HCT116 (cell line): ENCODE results near the gene SUSD3.

ENCODE experiments used
- ATF3 ChIP-seq: IDR thresholded peaks from 2 replicates; pipeline ENCODE4 v1.6.1; 2012
- CTCF ChIP-seq, 3 experiments: fragments of 200-600 bp in 1 of 3; sonication (generic) in 1 of 3; IDR thresholded peaks in 2 of 3; conservative IDR thresholded peaks in 1 of 3; 2 replicates each; pipeline ENCODE4 v1.5.1; 2012 to 2017; ENCODE audit warnings: low read depth in 2 of 3, low read length in 2 of 3, antibody characterized with exemption in 1 of 3, borderline replicate concordance in 1 of 3, control low read depth in 1 of 3, mild to moderate bottlenecking in 1 of 3, mixed read lengths in 1 of 3, mixed run types in 1 of 3, moderate library complexity in 1 of 3; ENCODE audit not compliant: insufficient read depth in 1 of 3
- JUND ChIP-seq: IDR thresholded peaks from 2 replicates; pipeline ENCODE4 v1.6.1; 2012
- MAX ChIP-seq: IDR thresholded peaks from 2 replicates; pipeline ENCODE4 v1.6.1; 2012
- POLR2A ChIP-seq: IDR thresholded peaks from 2 replicates; pipeline ENCODE4 v1.7.0; 2011; ENCODE audit warnings: borderline replicate concordance; ENCODE audit not compliant: insufficient read depth, insufficient read length; ENCODE audit errors: extremely low read depth
- ZFX ChIP-seq: fragments of 450-650 bp; IDR thresholded peaks from 2 replicates; pipeline ENCODE4 v1.6.1; 2017
- ZNF274 ChIP-seq: fragments of 200-500 bp; sonication (Bioruptor generic); IDR thresholded peaks from 2 replicates; pipeline ENCODE4 v1.6.1; 2014; ENCODE audit warnings: mild to moderate bottlenecking, low read depth, low read length, inconsistent platforms

GRCh38 chr9:93117924-93118862, 59.7 kb downstream of the SUSD3 start:
- no peak for TF ChIP-seq MAX
- no peak for TF ChIP-seq POLR2A
- TF ChIP-seq ATF3, result no peak
- no peak for TF ChIP-seq JUND
- TF ChIP-seq CTCF (IDR thresholded peaks at IDR 0.05 in 2 of 3, conservative IDR thresholded peaks at IDR 0.05 in 1 of 3; ENCODE audit: borderline replicate concordance in 1 of 3, insufficient read depth in 1 of 3, low read depth in 2 of 3, low read length in 2 of 3), result no peak
- no peak for TF ChIP-seq ZNF274
- no peak for TF ChIP-seq ZFX
